GM12891 (cell line): ENCODE results near the gene RCOR1.
A peak's percentile ranks its signal among the peaks of the same experiment; 100 is the strongest.

Experiments used
- DNase-seq: peaks from one replicate; pipeline ENCODE4 v3.0.0; 2011; ENCODE audit warnings: low spot score; ENCODE audit not compliant: insufficient read length
- FAIRE-seq: peaks from 2 replicates; lab custom pipeline; 2011; peaks lifted over from hg19 to GRCh38; lab: Jason Lieb, UNC
- PAX5 ChIP-seq: IDR thresholded peaks from 2 replicates; pipeline ENCODE4 v1.6.1; 2011; ENCODE audit warnings: low read length, moderate library complexity, mild to moderate bottlenecking; ENCODE audit not compliant: insufficient read depth, severe bottlenecking
- POLR2A ChIP-seq: IDR thresholded peaks from 2 replicates; pipeline ENCODE4 v1.6.1; 2011; ENCODE audit warnings: low read depth, low read length, control low read depth
- POLR2AphosphoS5 ChIP-seq: IDR thresholded peaks from 2 replicates; pipeline ENCODE4 v1.6.1; 2011; ENCODE audit warnings: low read depth, low read length, control low read depth
- POU2F2 ChIP-seq: IDR thresholded peaks from 2 replicates; pipeline ENCODE4 v1.6.1; 2011; ENCODE audit warnings: low read depth, mild to moderate bottlenecking, control low read depth, low read length, moderate library complexity
- SPI1 ChIP-seq: IDR thresholded peaks from 2 replicates; pipeline ENCODE4 v1.6.1; 2011; ENCODE audit warnings: low read depth, low read length, control low read depth
- TAF1 ChIP-seq: IDR thresholded peaks from 2 replicates; pipeline ENCODE4 v1.6.1; 2011; ENCODE audit warnings: low read depth, low read length, control low read depth

RCOR1 gene

GRCh38 chr14:102590667-102591099, 1.8 kb upstream of the RCOR1 start:
- no peak for TF ChIP-seq TAF1
- no peak for TF ChIP-seq SPI1
- no peak for TF ChIP-seq PAX5
- no peak for TF ChIP-seq POLR2AphosphoS5
- no peak for TF ChIP-seq POU2F2
- no peak for TF ChIP-seq POLR2A
- DNase-seq: no peak
- FAIRE-seq: peak; percentile 75

DNA sequence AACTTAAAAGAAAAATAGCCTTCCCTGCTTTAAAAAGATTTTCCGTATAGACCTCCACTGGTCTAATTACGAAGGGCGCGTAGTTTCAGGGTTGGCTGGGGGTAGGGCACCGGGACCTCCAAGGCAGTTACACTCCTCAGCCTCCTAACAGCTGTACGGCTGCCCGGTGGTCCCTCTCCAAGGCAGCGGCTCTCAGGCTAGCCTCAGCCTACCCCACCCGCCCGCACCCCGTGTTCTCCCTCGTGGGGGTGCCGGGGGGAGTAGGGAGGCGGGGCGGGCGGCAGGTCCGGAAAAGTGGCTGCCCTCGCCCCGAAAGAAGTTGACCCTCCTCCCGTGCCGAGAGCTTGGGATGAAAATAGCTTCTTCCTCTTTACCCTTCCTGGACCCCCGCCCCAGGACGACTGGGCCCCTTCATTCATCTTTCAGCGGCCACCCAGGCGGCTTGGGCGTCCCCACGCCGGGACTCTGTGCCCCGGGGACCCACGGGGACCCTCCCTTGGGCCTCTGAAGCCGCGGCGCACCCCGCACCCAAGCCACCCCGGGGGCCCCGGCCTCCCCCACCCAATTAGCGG, 991 bp upstream of the RCOR1 start:
- TF ChIP-seq PAX5 (no peak), SPI1 (no peak), POU2F2 (no peak), POLR2A (no peak), TAF1 (no peak), POLR2AphosphoS5 (no peak)
- DNase-seq (no peak), FAIRE-seq (no peak)

GRCh38 chr14:102592763-102593060, 263 bp downstream of the RCOR1 start:
- no peak for TF ChIP-seq POLR2A
- TF ChIP-seq SPI1: no peak
- no peak for TF ChIP-seq TAF1
- no peak for TF ChIP-seq POU2F2
- no peak for TF ChIP-seq PAX5
- TF ChIP-seq POLR2AphosphoS5: no peak
- FAIRE-seq: no peak
- DNase-seq: no peak

DNA sequence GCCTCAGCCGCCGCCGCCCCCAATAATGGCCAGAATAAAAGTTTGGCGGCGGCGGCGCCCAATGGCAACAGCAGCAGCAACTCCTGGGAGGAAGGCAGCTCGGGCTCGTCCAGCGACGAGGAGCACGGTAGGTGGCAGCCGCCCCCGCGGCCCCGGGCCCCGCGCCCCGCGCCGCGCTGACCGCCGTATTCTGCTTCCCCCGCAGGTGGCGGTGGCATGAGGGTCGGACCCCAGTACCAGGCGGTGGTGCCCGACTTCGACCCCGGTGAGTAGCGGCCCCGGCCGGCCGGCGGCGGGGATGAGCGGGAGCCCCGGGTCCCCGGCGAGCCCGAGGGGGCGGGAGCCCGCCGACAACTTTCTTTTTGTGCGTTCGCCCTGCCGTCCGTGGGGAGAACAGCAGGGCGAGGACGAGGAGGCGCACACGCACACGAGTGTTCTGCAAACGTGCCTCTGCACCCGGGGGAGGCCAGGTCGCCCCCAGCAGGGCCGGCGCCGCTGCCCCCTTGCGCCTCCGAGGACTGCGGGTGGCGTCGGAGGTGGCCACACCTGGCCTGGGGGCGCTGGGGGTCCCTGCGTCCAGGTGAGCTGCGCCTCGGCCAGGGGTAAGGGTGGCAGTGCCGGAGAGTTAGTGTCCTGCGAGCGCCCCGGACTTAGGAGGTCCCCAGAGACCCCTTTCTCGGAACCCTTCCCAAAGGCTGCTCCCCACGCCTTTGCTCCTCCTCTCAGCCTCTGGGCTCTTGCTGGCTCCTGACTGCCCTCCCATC, 794 bp downstream of the RCOR1 start:
- DNase-seq (no peak), FAIRE-seq (peak; percentile 35)
- TF ChIP-seq TAF1 (no peak), POLR2A (no peak), POU2F2 (no peak), POLR2AphosphoS5 (no peak), PAX5 (no peak), SPI1 (no peak)

DNA sequence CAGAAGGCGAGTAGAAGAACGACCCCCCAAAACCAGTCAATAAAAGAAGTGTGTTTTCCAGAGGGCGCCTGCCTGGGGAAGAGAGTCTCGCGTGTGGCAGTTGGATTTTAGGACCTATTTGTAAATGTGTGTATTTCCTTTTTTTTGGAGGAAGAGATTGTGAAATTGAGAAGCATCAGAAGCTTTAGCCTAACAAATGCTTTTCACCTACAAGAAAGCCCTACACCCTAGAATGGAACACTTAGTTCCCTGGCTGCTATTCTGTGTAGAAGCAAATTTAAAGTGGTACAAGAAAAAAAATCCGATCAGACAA, 1.3 kb downstream of the RCOR1 start:
- no peak for TF ChIP-seq SPI1
- TF ChIP-seq PAX5: no peak
- TF ChIP-seq POLR2A: no peak
- no peak for TF ChIP-seq TAF1
- TF ChIP-seq POU2F2: no peak
- no peak for TF ChIP-seq POLR2AphosphoS5
- DNase-seq (no peak), FAIRE-seq (no peak)

DNA sequence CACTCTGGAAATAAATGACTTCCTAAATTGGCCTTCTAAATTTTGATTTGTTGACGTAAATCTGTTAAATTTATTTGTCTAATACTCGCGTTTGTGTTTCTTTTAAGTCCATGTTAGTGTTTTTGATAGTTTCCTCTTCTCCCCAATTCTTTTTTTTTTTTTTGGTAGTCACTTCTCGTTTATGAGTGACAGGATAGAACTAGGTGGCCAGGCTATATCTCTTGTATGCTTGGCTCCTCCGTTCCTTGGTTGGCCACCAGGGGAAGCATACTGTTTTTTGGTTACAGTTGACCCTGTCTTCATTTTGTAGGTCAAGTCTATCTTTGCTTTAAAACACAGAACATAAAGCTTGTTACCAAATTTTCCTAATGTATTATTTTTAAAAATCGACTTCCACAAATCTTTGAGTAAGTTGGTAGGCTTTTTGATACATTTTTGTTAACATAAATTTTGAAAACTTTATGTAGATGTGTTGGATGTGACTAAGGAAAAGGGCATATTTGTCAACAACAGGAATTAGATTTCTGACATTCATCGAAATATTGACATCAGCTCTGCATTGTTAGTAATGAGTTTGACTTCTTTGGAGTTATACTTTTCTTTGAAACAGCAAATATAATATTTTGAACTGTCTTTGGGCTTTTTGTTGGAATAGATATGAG, 2.2 kb downstream of the RCOR1 start:
- DNase-seq (peak; percentile 62), FAIRE-seq (peak; percentile 64)
- TF ChIP-seq TAF1: no peak
- TF ChIP-seq SPI1: peak; percentile 58

- DNase-seq (no peak), FAIRE-seq (no peak)
- TF ChIP-seq SPI1: no peak
- TF ChIP-seq PAX5: no peak
- no peak for TF ChIP-seq POLR2AphosphoS5
- no peak for TF ChIP-seq POLR2A
- TF ChIP-seq TAF1: no peak
- no peak for TF ChIP-seq POU2F2
These were observed 9.0 kb downstream of the RCOR1 start for GRCh38 chr14:102601378-102601925.

GRCh38 chr14:102602421-102603292, 10.2 kb downstream of the RCOR1 start:
- no peak for FAIRE-seq
- TF ChIP-seq SPI1 (no peak), TAF1 (no peak), PAX5 (no peak), POU2F2 (no peak)
- DNase-seq: no peak

DNA sequence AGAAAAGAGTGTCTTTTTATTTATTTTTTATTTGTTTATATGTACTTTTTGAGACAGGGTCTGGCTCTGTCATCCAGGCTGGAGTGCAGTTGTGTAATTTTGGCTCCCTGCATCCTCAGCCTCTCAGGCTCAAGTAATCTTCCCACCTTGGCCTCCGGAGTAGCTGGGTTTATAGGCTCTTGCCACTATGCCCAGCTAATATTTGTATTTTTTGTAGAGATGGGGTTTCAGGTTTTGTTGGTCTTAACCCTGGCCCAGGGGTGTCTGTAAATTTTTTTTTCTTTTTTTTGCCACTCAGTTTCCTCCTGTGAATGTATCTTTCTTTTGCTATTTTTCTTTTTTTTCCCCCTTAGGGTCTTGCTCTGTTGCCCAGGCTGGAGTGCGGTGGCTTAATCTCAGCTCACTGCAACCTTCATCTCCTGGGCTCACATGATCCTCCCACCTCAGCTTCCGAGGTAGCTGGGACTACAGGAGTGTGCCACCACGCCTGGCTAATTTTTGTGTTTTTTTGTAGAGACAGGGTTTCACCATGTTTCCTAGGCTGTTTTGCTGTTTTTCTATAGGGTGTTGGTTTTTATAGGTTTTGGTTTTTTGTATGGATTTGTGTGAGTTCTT, 11.0 kb downstream of the RCOR1 start:
- TF ChIP-seq PAX5 (no peak), SPI1 (no peak), TAF1 (no peak), POU2F2 (no peak), POLR2AphosphoS5 (no peak), POLR2A (no peak)
- DNase-seq (no peak), FAIRE-seq (no peak)
